Measurements from ENCODE around the gene TNNT1. TPM values are rescaled to one million over a fixed set of nuclear protein-coding genes. Genes with fewer than 3 reads are reported as not detected.
A peak's percentile ranks its signal among the peaks of the same experiment; 100 is the strongest.

Gene TNNT1
- polyA plus RNA-seq, 1 experiment = 10.4 TPM

DNA sequence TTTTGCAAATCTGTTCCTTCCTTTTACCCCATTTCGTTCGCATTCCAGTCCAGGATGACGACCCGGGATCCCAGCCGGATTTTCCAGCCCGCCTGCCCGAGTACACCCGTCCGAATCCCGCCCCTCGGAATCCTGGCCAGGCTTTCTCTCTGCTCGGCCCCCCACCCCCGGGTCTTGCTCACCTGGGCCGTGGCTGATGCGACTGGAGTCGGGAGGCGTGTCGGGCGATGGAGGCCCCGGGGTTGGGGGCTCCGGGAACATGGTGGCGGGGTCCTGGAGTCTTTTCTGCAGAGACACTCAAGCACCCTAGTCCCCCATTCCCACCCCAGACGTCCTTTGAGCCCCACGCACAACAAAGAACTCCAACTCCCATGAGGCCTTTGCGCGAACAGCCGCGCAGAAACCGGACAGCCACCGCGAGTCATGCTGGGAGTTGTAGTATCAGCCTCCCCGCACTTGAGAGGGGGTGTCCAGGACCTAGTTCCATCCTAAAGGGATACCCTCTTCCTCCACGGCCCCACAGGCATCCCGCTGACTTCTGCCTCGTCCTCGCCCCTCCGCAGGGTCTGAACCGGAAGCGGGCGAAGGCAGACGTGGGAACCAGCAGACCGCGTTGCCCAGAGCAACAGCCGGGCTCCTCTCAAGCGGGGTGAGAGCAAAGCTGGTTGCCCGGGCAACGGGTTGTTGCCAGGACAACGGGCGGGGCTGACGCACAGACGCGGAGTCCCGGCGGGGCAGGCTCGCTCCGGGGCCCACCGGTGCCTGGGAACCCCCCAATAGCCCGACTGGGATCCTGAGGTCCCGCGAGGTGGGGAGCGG, 30.0 kb upstream of the TNNT1 start:
- CTCF ChIA-PET = interaction anchor here (0.6 kb wide), 1 partner anchor 122 kb away, joined by 4 read pairs; no protein-coding TSS in a partner anchor
- no peaks in the 10 kb centered on the region for H3K36me3 ChIP-seq (ENCODE audit: control insufficient read depth, insufficient read depth, low read length)
- no peak for DNase-seq (ENCODE audit: low read depth)
- H3K27me3 ChIP-seq (ENCODE audit: control insufficient read depth, insufficient read depth, low read length) = peaks cover 3% of the 10 kb centered on the region; the same call in 1 of the 2 replicates
- TF ChIP-seq, protein P1, sequence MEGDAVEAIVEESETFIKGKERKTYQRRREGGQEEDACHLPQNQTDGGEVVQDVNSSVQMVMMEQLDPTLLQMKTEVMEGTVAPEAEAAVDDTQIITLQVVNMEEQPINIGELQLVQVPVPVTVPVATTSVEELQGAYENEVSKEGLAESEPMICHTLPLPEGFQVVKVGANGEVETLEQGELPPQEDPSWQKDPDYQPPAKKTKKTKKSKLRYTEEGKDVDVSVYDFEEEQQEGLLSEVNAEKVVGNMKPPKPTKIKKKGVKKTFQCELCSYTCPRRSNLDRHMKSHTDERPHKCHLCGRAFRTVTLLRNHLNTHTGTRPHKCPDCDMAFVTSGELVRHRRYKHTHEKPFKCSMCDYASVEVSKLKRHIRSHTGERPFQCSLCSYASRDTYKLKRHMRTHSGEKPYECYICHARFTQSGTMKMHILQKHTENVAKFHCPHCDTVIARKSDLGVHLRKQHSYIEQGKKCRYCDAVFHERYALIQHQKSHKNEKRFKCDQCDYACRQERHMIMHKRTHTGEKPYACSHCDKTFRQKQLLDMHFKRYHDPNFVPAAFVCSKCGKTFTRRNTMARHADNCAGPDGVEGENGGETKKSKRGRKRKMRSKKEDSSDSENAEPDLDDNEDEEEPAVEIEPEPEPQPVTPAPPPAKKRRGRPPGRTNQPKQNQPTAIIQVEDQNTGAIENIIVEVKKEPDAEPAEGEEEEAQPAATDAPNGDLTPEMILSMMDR (IDR thresholded peaks at IDR 0.05; ENCODE audit: insufficient read depth, low read depth, low read length) = no peak
- H3K4me3 ChIP-seq (ENCODE audit: low read depth, low read length) = peak overlapping the region; percentile 36
- POLR2A ChIA-PET = no interaction called here

DNA sequence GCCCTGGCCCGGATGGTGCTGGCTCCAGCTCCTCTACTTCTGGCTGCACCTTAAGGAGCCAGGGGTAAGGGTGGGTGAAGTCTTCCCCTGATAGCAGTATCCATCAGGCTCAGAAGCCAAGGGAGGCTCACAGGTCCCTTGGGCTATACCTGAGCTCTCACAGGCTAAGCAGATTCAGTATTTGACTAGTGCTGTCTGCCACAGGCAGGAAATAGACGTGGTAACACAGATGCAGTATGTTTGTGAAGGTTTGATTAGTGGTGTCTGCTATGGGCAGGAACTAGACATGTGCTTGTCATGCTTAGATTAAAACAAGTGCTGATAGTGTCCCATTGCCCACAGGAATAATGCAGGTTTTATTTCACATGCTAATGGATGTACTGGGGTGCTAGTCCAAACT, 27.1 kb upstream of the TNNT1 start:
- no peak for DNase-seq (ENCODE audit: low read depth)
- peaks cover 1% of the 10 kb centered on the region; the same call in 1 of the 2 replicates for H3K27me3 ChIP-seq (ENCODE audit: control insufficient read depth, insufficient read depth, low read length)
- CTCF ChIA-PET = interaction anchor here (2.1 kb wide), 1 partner anchor 35 kb away, joined by 5 read pairs; no protein-coding TSS in a partner anchor
- H3K4me3 ChIP-seq (ENCODE audit: low read depth, low read length) = no peak overlapping the region
- H3K36me3 ChIP-seq (ENCODE audit: control insufficient read depth, insufficient read depth, low read length) = no peaks in the 10 kb centered on the region
- TF ChIP-seq, protein P1 (IDR thresholded peaks at IDR 0.05; ENCODE audit: insufficient read depth, low read depth, low read length) = no peak
- POLR2A ChIA-PET = interaction anchor here (0.6 kb wide), 1 partner anchor 1046 kb away, joined by 3 read pairs; no protein-coding TSS in a partner anchor

DNA sequence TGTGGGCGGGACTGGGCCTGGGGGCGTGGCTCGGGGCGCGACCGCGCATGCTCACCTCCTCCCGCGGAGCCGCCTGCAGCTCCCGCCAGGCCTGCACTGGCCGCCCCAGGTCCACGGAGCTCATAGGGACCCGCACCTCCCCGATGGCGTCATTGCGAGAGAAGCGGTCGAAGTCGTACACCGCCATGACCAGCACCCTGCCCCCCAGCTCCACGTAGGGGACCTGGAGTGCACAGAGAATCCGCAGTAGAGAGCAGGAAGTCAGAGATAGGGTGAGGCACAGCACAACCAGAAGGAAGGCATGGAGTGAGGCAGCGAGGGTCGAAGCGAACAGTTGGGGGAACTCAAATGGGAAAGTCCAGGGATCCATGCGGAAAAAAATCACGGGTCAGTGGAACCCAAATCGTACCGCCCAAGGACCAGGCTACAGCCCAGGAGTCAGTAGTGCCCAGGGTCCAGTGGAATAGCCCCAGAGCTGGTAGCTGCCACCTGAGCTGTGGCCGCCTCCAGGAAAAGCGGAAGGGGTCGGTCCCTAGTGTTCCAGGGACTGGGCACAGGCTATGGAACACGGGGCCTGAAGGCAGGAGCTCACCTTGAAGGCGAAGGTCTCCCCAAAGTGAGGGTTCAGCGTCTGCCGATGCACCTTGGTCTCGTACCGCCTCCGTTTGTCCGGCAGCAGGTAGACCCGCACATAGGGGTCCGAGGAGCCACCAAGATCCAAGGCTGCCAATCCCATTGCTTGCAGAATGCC, 26.3 kb upstream of the TNNT1 start:
- H3K36me3 ChIP-seq (ENCODE audit: control insufficient read depth, insufficient read depth, low read length) = no peaks in the 10 kb centered on the region
- TF ChIP-seq, protein P1 (IDR thresholded peaks at IDR 0.05; ENCODE audit: insufficient read depth, low read depth, low read length) = no peak
- ChIA-PET CTCF (interaction anchor here (2.1 kb wide), 1 partner anchor 34 kb away, joined by 5 read pairs; no protein-coding TSS in a partner anchor), POLR2A (no interaction called here)
- no peak overlapping the region for H3K4me3 ChIP-seq (ENCODE audit: low read depth, low read length)
- H3K27me3 ChIP-seq (ENCODE audit: control insufficient read depth, insufficient read depth, low read length) = no peaks in the 10 kb centered on the region
- DNase-seq (ENCODE audit: low read depth) = no peak

DNA sequence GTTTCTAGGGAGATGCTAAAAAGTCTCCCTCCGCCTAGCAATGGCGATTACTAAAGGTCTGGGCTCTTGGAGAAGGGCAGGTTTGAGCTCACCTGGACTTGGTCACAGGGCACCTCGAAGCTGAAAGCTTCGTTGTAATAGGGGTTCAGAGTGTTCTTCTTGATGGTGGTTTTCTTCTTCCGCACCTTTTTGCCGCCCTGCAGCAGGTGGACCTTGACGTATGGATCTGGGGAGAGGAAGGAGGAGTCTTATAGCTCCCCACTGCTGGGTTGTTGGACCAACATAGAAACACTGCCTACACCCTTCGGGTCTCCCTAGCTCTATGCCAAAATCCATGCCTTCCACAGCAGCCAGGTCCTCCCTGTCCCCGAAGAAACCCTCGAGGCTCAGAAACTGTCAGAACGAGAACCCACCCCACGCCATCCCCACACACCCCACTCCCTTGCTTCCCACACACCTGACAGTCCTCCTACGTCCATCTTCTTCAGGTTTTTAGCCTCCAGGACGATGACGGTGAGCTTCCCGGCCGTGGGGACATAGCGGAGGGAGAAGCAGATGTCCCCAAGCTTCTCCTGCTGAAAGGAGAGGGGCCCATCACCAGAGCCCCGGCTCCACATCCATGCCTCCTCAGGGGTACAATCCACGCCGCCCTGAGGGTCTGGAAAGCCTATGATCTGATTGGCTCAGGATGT, 25.6 kb upstream of the TNNT1 start:
- ChIA-PET CTCF (interaction anchor here (1.0 to 2.1 kb wide), 2 partner anchors 33 to 118 kb away, joined by 3 to 5 read pairs; no protein-coding TSS in a partner anchor), POLR2A (no interaction called here)
- Histone ChIP-seq H3K27me3 (ENCODE audit: control insufficient read depth, insufficient read depth, low read length) (0 out of 2 replicates have a peak, but pooled peaks cover 2% of the 10 kb centered on the region), H3K4me3 (ENCODE audit: low read depth, low read length) (no peak overlapping the region), H3K36me3 (ENCODE audit: control insufficient read depth, insufficient read depth, low read length) (no peaks in the 10 kb centered on the region)
- no peak for DNase-seq (ENCODE audit: low read depth)
- TF ChIP-seq, protein P1 (IDR thresholded peaks at IDR 0.05; ENCODE audit: insufficient read depth, low read depth, low read length) = no peak
